HG02840 (cell line): ENCODE results near the gene CEBPE.

ENCODE experiments used
- ATAC-seq: cut with Tn5 transposase; IDR thresholded peaks from one replicate; pipeline ENCODE4 v1.9.1; 2021; ENCODE audit warnings: mild to moderate bottlenecking, moderate library complexity, moderate number of reproducible peaks; ENCODE audit not compliant: unreplicated experiment, low FRiP score

CEBPE gene

GRCh38 chr14:23145794-23146350 is 26.8 kb upstream of the CEBPE start:
- no peak for ATAC-seq

DNA sequence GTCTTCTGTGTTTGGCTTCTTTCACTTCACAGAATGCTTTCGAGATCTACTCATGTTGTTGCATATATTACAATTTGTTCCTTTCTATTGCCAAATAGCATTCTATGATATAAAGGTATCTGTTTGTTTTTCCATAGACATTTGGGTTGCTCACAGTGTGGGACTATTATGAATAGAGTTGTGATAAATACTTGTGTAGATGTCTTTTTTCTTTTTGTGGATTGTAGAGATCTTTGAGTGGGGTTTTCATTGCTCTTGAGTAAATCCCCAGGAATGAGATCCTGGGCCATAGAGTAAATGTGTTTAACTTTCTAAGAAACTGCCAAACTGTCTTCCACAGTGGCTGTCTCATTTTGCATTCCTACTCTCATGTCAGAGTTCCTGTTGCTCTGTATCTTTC is 24.9 kb upstream of the CEBPE start:
- ATAC-seq, result no peak

DNA sequence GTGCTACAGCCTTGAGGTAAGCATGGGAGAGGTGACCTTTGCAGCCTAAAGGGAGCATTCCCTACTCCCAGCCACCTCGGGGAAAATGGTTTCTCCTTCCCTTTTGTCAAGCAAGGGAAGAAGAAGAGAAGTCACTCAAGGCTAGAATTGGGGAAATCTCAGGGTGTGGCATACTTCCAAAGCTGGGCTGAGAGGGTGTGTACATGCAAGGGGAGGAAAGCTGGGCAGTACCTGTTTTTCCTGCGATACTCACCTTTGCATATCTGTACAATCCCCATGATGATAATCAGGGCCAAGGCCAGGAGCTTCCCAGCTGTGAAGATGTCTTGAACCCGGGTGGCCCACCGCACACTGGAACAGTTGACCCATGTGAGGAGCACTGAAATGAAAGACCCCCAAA is 23.8 kb upstream of the CEBPE start:
- no peak for ATAC-seq

DNA sequence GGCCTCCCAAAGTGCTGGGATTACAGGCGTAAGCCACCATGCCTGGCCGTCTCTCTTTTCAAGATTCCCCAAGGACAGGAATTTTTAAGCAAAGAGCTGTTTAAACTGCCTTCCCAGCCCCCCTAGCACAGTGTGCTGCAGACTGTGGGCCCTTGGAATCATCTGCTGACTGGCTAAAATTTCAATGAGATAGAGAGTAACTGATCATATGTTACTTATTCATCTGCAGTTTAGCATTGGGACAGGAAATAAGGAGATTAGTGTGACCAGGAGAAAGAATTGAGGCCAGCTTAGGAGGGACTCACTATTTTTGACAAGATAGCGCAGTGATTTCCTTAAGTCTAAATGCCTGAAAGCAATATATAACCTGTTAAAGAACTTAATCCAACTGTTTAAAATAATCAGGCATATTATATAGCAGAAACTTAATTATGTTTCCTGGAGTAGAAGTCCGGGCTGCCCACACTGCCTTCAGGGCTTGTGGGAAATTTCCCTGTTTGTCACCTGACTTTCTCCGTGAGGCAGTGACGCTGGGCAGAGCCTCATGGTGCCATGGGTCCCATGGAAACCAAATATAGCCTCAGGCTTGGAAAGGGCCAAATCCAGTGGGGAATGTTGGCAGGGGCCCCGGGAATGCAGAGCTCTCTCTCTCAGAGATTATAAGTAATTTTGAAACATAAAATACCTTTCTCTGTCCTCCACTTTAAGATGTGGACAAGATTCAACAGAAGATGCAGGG is 22.8 kb upstream of the CEBPE start:
- no peak for ATAC-seq

DNA sequence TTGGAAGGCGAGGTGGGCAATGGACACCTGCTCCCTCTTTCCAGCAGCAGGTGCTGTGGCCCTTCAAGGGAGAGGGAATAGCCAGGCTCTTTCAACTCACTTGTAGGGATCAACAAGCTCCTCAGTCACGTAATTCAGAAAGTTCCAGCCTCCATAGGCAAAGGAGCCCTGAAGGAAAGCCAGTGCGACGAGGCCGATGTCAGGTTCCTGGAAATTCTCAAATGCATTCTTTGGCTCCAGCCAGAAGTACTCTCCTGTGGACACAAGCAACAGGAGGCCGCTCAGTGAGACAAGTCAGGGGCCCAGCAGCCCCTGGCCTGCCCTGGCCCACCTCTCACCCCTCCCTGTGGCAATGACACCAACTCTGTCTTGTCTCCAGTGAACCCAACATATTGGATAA is 21.3 kb upstream of the CEBPE start:
- no peak for ATAC-seq

- no peak for ATAC-seq
Measured at GRCh38 chr14:23139874-23140273, 20.8 kb upstream of the CEBPE start.

DNA sequence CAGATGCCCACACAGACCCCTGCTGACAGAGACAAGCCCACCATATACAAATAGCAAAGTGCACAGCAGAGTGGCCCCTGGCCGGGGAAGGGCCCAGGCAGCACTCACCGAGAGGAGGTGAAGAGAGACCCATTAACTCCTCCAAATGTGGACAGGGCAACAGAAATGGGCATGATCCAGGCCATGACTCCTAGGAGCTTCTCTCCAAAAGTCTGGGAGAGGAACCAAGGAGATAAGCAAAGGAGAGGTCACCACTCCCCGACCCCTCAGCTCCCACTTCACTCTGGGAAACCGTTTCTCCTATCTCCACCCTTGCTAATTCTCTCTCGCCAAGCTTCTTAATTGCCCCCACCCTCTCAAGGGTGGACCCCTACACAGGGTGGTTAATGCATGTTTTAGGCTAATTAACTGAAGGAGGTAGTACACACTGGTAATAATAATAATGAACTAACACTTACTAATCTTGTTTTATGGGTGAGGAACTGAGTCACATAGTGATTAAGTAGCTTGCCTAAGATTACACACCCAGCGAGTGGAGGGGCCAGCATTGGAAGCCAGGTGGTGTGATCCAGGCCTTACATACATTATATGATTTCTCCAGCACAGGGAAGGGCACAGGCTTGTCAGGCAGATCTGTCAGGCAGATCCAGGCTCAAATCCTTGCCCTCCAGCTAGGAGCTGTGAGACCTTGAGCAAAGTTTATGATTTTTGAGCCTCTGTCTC is 18.9 kb upstream of the CEBPE start:
- ATAC-seq, result no peak

GRCh38 chr14:23137192-23137812 is 18.2 kb upstream of the CEBPE start:
- no peak for ATAC-seq

GRCh38 chr14:23136566-23137133 is 17.6 kb upstream of the CEBPE start:
- ATAC-seq, result no peak

DNA sequence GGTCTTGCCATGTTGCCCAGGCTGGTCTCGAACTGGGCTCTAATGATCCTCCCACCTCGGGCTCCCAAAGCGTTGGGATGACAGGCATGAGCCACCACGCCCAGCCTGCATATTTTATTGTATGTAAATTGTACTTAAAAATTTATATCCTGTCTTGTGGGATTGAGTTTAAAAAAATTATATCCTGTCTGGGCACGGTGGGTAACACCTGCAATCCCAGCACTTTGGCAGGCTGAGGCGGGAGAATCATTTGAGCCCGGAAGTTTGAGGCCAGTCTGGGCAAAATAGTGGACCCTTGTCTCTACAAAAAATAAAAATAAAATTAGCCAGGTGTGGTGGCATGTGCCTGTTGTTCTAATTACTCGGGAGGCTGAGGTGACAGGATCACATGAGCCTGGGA is 13.9 kb upstream of the CEBPE start:
- no peak for ATAC-seq

GRCh38 chr14:23131482-23131881 is 12.4 kb upstream of the CEBPE start:
- ATAC-seq, result no peak

DNA sequence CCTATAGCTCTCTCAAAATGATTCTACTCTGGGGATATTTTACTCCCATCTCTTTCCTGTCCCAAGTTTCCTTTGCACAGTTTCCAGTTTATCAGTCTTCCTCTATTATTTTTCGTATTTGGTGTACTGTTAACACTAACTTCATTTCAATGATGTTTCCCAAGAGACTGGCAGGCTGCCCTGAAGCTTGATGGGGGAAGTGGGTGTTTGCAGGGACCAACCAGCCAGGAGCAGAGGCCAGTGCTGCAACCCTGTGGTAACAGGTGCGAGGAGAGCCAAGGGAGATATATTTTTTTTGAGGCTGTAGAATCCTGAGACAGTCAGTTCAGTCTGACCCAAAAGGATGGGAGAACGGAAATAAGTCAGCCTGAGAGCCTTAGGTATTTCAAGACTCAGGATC is 11.8 kb upstream of the CEBPE start:
- no peak for ATAC-seq

- ATAC-seq, result no peak
Measured at GRCh38 chr14:23129759-23130316, 10.8 kb upstream of the CEBPE start.

DNA sequence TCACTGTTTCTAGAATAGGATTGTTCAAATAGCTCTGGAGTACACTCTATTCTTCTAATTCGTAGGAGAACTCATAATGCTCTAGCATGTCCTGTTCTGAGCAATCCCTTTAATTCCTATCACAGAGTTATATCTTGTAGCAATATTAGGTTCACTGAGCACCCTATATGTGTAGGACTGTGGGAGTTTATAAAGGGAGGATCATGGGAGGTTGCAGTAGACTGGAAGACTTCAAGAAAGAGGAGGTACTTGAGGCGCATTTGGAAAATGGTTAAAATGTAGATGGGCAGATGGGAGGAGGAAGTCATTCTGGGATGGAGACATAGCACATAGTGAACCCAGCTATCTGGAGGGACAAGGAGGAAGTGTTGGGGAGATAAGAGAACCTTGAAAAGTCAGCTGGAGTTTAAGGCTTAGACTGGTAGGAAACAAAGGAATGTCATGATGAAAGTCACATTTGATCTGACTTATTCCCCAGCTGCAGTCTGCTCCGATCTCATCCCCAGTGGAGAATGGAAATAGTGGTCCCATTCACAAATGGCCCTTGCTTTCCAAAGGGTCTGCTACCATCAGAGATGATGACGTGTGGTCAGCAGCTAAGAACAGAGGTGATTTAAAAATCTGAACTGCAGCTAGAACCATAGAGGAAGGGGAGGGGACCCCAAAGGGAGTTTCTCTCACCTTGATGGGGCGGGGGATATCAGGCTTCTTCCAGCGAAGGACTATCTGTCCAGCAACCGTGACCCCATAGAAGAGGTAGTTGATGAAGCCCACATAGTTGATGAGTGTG is 10.1 kb upstream of the CEBPE start:
- no peak for ATAC-seq

- no peak for ATAC-seq
Measured at GRCh38 chr14:23127861-23128260, 8.8 kb upstream of the CEBPE start.

DNA sequence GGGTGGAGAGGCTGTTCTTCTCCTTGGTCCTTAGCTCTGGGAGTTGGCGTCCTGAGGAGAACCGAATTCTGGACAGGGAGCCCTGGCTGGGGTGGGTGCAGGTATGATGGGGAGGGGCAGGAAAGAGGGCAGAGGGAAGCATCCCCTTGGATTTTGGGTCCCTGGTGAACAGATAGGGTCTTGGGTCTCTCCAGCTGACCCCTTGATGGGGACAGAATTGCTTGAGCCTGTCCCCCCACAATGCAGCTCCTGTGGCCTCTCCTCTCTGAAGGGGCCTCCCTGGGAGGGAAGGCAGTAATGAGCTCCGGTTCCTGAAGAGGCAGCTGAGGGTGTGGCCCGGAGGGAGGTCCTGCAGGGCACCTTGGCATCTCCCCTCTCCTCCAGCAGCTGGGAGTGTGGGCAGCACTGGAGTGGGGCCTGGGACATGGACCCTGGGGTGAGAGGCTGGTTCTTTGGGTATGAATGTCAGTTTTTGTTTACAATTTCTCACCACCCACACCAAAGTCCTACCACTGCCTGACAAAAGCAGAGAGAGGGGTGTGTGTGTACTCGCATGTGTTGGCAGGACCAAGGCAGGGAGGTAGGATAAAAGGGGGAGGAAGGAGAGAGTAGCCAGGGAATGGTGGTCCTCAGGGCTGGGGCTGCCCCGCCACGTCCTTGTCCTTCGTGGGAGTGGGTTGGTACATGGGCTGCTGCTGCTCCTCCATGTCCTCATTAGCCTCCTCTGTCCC is 7.7 kb upstream of the CEBPE start:
- no peak for ATAC-seq

DNA sequence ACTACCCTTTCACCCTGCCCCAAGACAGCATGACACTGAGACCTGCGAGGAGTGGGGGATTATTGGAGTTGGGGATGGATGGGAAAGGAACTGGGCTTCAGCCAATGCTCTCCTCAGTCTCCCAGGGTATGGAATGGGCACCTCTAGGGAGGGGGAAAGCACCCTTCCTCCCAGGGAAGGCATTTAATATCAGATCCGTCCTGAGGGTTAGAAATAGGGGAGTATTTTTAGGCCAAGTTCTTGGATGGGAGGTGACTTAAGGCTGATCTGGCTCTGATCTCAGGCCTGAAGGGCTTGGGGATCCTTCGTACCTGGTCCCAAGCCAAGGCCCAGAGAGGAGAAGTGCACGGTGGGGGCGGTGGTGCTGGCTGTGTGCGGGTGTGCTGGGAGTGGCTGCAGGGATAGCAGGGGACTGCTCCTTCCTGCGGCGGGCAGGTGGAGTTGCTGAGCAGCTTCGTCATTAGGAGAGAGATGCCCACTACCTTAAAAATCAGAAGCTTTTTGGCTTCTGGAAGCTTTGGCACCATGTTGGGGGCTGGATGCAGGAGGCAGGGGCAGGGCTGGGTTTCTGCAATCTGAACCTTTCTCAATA is 7.0 kb upstream of the CEBPE start:
- ATAC-seq, result no peak

DNA sequence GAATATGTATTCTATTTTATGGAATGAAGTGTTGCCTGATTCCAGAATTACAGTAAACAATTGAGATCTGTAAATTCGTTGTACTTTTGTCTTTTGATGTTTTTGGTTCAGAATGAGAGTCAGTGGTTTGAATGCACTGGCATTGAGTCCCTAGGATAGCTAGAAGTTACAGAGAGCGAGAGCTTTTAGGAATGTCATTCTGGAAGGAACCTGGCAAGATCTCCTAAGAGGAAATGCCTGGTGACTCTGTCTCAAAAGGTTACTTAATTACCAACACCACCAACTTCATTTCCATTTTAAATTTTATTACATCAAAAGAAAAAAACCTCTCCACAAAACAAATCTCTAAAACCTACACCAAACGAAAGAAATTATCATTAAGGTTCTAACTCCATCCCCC is 6.0 kb upstream of the CEBPE start:
- no peak for ATAC-seq

DNA sequence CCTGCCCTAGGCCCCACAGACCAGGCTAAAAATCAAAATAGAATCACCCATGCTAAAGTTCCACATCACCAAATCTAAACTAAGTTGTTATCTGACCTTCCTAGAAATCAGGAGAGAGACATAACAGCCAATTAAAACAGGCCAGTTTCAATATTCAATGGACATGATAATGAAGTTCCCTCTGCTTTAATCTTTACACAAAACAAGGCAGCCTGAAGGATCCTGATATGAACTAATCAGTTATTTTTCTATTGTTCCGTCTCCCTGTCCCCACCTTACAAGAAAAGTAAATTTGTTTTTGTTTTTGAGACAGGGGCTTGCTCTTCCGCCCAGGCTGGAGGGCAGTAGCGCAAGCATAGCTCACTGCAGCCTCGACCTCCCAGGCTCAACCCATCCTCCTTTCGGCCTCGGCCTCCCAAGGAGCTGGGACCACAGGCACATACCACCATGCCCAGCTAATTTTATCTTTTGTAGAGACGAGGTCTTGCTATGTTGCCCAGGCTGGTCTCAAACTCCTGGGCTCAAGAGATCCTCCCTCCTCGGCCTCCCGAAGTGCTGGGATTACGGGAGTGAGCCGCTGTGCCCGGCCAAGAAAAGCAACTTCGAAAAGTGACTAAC is 5.4 kb upstream of the CEBPE start:
- no peak for ATAC-seq
